HepG2 (cell line): ENCODE measurements around the gene FXYD6. TPM values are rescaled to one million over a fixed set of nuclear protein-coding genes. Genes with fewer than 3 reads are reported as not detected.

Experiments
- ATAC-seq: fragments of 200-7000 bp; cut with Tn5 transposase; 3 replicates; pipeline ENCODE4 v1.9.1; 2020; ENCODE audit warnings: mild to moderate bottlenecking, moderate library complexity
- BruUV-seq: library from RNA; stranded (reverse); fragments of 400-500 nt; replicated peaks from 2 replicates; lab custom pipeline; 2021; lab: Mats Ljungman, UMichigan
- CTCF ChIA-PET: fragments of 300-600 bp; formaldehyde crosslinking; extraction: SDS; loops from one replicate; lab custom pipeline; 2021; ENCODE audit warnings: low total read pairs, inconsistent platforms, low intra/inter-chr PET ratio; lab: Yijun Ruan, JAX
- POLR2A ChIA-PET: fragments of 350-600 bp; sonication (Branson Sonifier 250); formaldehyde crosslinking; loops from one replicate; lab custom pipeline; 2020; ENCODE audit warnings: antibody characterized with exemption, inconsistent platforms; lab: Yijun Ruan, JAX
- DNase-seq: peaks from one replicate; pipeline ENCODE4 v3.0.0-alpha.2; 2015; ENCODE audit warnings: low spot score
- FAIRE-seq: peaks from 3 replicates; lab custom pipeline; 2011; peaks lifted over from hg19 to GRCh38; lab: Jason Lieb, UNC
- H2AFZ ChIP-seq: one replicate; pipeline ENCODE4 v1.6.1; 2011; ENCODE audit warnings: low read length, inconsistent platforms
- H3K27ac ChIP-seq: fragments of 300-600 bp; 3 replicates; pipeline ENCODE4 v1.8.0; 2011; ENCODE audit warnings: mixed run types, mild to moderate bottlenecking, mixed read lengths, low read length, inconsistent platforms; ENCODE audit not compliant: insufficient read depth; ENCODE audit errors: extremely low read length
- H3K27me3 ChIP-seq, 2 experiments: fragments of 200-600 bp in 1 of 2; 2 replicates in 1 of 2; 3 replicates in 1 of 2; pipeline versions ENCODE4 v1.6.0 to v1.8.0; 2011; ENCODE audit warnings: low read length in 2 of 2, mild to moderate bottlenecking in 2 of 2, moderate library complexity in 2 of 2, inconsistent platforms in 1 of 2; ENCODE audit not compliant: insufficient read depth in 2 of 2, control insufficient read depth in 1 of 2
- H3K36me3 ChIP-seq, 2 experiments: fragments of 200-600 bp in 1 of 2; replicated peaks in 1 of 2; 2 replicates in 1 of 2; 3 replicates in 1 of 2; pipeline versions ENCODE4 v1.5.1 to v1.8.0; 2011; ENCODE audit warnings: low read length in 2 of 2, inconsistent platforms in 1 of 2; ENCODE audit not compliant: insufficient read depth in 2 of 2, control insufficient read depth in 1 of 2
- H3K4me1 ChIP-seq: 2 replicates; pipeline ENCODE4 v1.5.1; 2012; ENCODE audit warnings: low read length, inconsistent platforms; ENCODE audit not compliant: insufficient read depth
- H3K4me2 ChIP-seq: 2 replicates; pipeline ENCODE4 v1.6.0; 2011; ENCODE audit warnings: low read depth, low read length, inconsistent platforms
- H3K4me3 ChIP-seq, 3 experiments: fragments of 200-600 bp in 1 of 3; sonication (generic), shearing (Covaris generic) in 1 of 3; replicated peaks in 1 of 3; 2 replicates each; pipeline ENCODE4 v1.5.1; 2011 to 2016; ENCODE audit warnings: low read length in 3 of 3, inconsistent platforms in 2 of 3, low read depth in 2 of 3, mild to moderate bottlenecking in 2 of 3, control low read depth in 1 of 3, mixed read lengths in 1 of 3; ENCODE audit not compliant: insufficient read depth in 1 of 3
- H3K79me2 ChIP-seq: one replicate; pipeline ENCODE4 v1.6.1; 2011; ENCODE audit warnings: low read length, inconsistent platforms; ENCODE audit not compliant: insufficient read depth
- H3K9ac ChIP-seq: 2 replicates; pipeline ENCODE4 v1.6.0; 2011; ENCODE audit warnings: mild to moderate bottlenecking, low read depth, low read length, inconsistent platforms; ENCODE audit not compliant: insufficient read depth
- H3K9me3 ChIP-seq: 2 replicates; pipeline ENCODE4 v1.5.1; 2012; ENCODE audit warnings: mild to moderate bottlenecking, low read length
- H4K20me1 ChIP-seq: 2 replicates; pipeline ENCODE4 v1.6.0; 2011; ENCODE audit warnings: inconsistent platforms, mild to moderate bottlenecking, low read length, moderate library complexity; ENCODE audit not compliant: insufficient read depth
- ATAD3A ChIP-seq: sonication (generic); formaldehyde crosslinking; IDR thresholded peaks from 2 replicates; pipeline ENCODE4 v1.4.0; 2020; ENCODE audit warnings: missing genetic modification reagents
- DR1 ChIP-seq: sonication (generic); formaldehyde crosslinking; IDR thresholded peaks from 2 replicates; pipeline ENCODE4 v1.8.0; 2021; ENCODE audit warnings: mild to moderate bottlenecking, missing genetic modification reagents, inconsistent platforms
- IKZF1 ChIP-seq: fragments of 450-650 bp; IDR thresholded peaks from 2 replicates; pipeline ENCODE4 v1.7.1; 2016
- MTERF4 ChIP-seq: sonication (generic); formaldehyde crosslinking; IDR thresholded peaks from 2 replicates; pipeline ENCODE4 v1.8.0; 2023; ENCODE audit warnings: mild to moderate bottlenecking, missing genetic modification reagents
- PHB2 ChIP-seq: fragments of 450-650 bp; IDR thresholded peaks from 2 replicates; pipeline ENCODE4 v1.6.1; 2018; ENCODE audit not compliant: partially characterized antibody
- RFX1 ChIP-seq: fragments of 450-650 bp; IDR thresholded peaks from 2 replicates; pipeline ENCODE4 v1.6.1; 2017
- SRSF9 ChIP-seq: fragments of 200-400 bp; formaldehyde crosslinking; IDR thresholded peaks from 2 replicates; pipeline ENCODE4 v1.6.1; 2018; ENCODE audit warnings: borderline replicate concordance, mild to moderate bottlenecking, low read depth, low read length; ENCODE audit not compliant: insufficient read depth, poor library complexity, severe bottlenecking
- TAF15 ChIP-seq: fragments of 200-400 bp; formaldehyde crosslinking; IDR thresholded peaks from one replicate; pipeline ENCODE4 v1.6.1; 2018; ENCODE audit warnings: mild to moderate bottlenecking, low read depth, low read length; ENCODE audit not compliant: poor library complexity, severe bottlenecking
- ZNF382 ChIP-seq: sonication (generic); formaldehyde crosslinking; IDR thresholded peaks from 2 replicates; pipeline ENCODE4 v1.5.0; 2020; ENCODE audit warnings: missing genetic modification reagents, mild to moderate bottlenecking, borderline replicate concordance
- ZNF564 ChIP-seq: sonication (generic); formaldehyde crosslinking; IDR thresholded peaks from 2 replicates; pipeline ENCODE4 v1.8.1; 2023; ENCODE audit warnings: mild to moderate bottlenecking, missing genetic modification reagents
- ZNF614 ChIP-seq: IDR thresholded peaks from 2 replicates; pipeline ENCODE4 v1.6.1; 2018; ENCODE audit warnings: missing biosample characterization, missing genetic modification reagents, inconsistent platforms, borderline replicate concordance
- ZNF616 ChIP-seq: sonication (generic); formaldehyde crosslinking; IDR thresholded peaks from 2 replicates; pipeline ENCODE4 v1.5.0; 2020; ENCODE audit warnings: low read depth, mild to moderate bottlenecking, missing genetic modification reagents
- ZNF75D ChIP-seq: sonication (generic); formaldehyde crosslinking; IDR thresholded peaks from 2 replicates; pipeline ENCODE4 v1.8.1; 2023; ENCODE audit warnings: missing genetic modification reagents, mild to moderate bottlenecking, borderline replicate concordance
- ZNF768 ChIP-seq: sonication (generic); formaldehyde crosslinking; IDR thresholded peaks from 2 replicates; pipeline ENCODE4 v1.4.0; 2020; ENCODE audit warnings: missing genetic modification reagents
- WGBS: methylation state at CpG from one replicate; pipeline ENCODE4 v1.1.6; 2017; ENCODE audit warnings: low lambda C conversion rate; 5-methylcytosine and 5-hydroxymethylcytosine counted together
- in situ Hi-C: cut with HindIII; loops from 2 replicates; pipeline ENCODE4 v1.10.0; 2017; ENCODE audit warnings: low pct_unique_long_range_greater_than_20kb; ENCODE audit not compliant: extremely low pct_ligation_motif_present
- intact Hi-C: fragments of 100-400 bp; cut with micrococcal nuclease; formaldehyde crosslinking; loops from one replicate; pipeline ENCODE4 v1.10.0; 2022; ENCODE audit not compliant: unreplicated experiment
- polyA plus RNA-seq, 8 experiments: library from polyadenylated mRNA; depleted of rRNA in 3 of 8; stranded (reverse) in 7 of 8; unstranded in 1 of 8; fragments of >200 nt; fragmentation: Illumina TruSeq in 4 of 8; extraction: Trizol in 4 of 8; gene quantifications; 2 replicates each; pipeline versions ENCODE4 v1.2.1 to v1.2.3, GENCODE V29; 2011 to 2016; ENCODE audit warnings: low read depth in 4 of 8, missing spikeins in 1 of 8, mixed read lengths in 1 of 8; ENCODE audit not compliant: insufficient read depth in 1 of 8
- total RNA-seq, 5 experiments: library from RNA; depleted of rRNA; stranded (reverse); fragments of >200 nt; fragmentation: Illumina TruSeq; extraction: Trizol; gene quantifications; 2 replicates each; pipeline ENCODE4 v1.2.3, GENCODE V29; 2016; ENCODE audit warnings: low read depth in 1 of 5
- TF ChIP-seq, protein P1 (sequence below): sonication (generic); formaldehyde crosslinking; IDR thresholded peaks from 2 replicates; pipeline ENCODE4 v1.8.1; 2023; ENCODE audit warnings: missing genetic modification reagents, mild to moderate bottlenecking, borderline replicate concordance
- TF ChIP-seq, protein P2 (sequence below): sonication (generic); formaldehyde crosslinking; conservative IDR thresholded peaks from 2 replicates; pipeline ENCODE4 v1.4.0; 2020; ENCODE audit warnings: mild to moderate bottlenecking, missing genetic modification reagents, moderate library complexity
- TF ChIP-seq, protein P3 (sequence below): sonication (generic); formaldehyde crosslinking; IDR thresholded peaks from 2 replicates; pipeline ENCODE4 v1.8.0; 2022; ENCODE audit warnings: mild to moderate bottlenecking, missing genetic modification reagents, moderate library complexity
- TF ChIP-seq, protein P4 (sequence below): sonication (generic); formaldehyde crosslinking; IDR thresholded peaks from 2 replicates; pipeline ENCODE4 v1.4.0; 2020; ENCODE audit warnings: missing genetic modification reagents

The FXYD6 gene
- total and polyA plus RNA-seq, 2 of the 13 experiments (the other 11 are each of a cell fraction or from before 2014, with no cell fraction given) = not detected

GRCh38 chr11:117826832-117827231, 49.6 kb downstream of the FXYD6 start:
- Histone ChIP-seq H4K20me1 (no peaks in the 10 kb centered on the region), H3K27ac (no peak overlapping the region), H3K79me2 (peaks cover 13% of the 10 kb centered on the region), H3K4me3 (no peak overlapping the region), H3K4me2 (no peak overlapping the region), H2AFZ (no peak overlapping the region), H3K4me1 (peaks cover 93% of the 10 kb centered on the region), H3K9me3 (no peaks in the 10 kb centered on the region), H3K27me3 (peaks cover 4 to 21% of the 10 kb centered on the region in 2 experiments; a peak in 3 of 5 replicates), H3K36me3 (no peaks in the 10 kb centered on the region), H3K9ac (no peak overlapping the region)
- BruUV-seq = no TSS peak
- no peak for FAIRE-seq
- POLR2A ChIA-PET = interaction anchor here (0.7 to 2.2 kb wide), 2 partner anchors 10 to 11 kb away, joined by 3 to 5 read pairs; no protein-coding TSS in a partner anchor
- intact Hi-C loops (no loop called here), in situ Hi-C loops (no loop called here)
- no peak for ATAC-seq
- no peak for DNase-seq
- 19% methylated on average over 3 of the region's 3 CpGs for WGBS
- CTCF ChIA-PET = no interaction called here
- TF ChIP-seq ZNF75D (CRISPR knock-in tag) = no peak
- no peak for TF ChIP-seq DR1 (CRISPR knock-in tag)
- no peak for TF ChIP-seq SRSF9
- TF ChIP-seq, protein P1, sequence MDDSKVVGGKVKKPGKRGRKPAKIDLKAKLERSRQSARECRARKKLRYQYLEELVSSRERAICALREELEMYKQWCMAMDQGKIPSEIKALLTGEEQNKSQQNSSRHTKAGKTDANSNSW (CRISPR knock-in tag) = no peak
- no peak for TF ChIP-seq ZNF768 (CRISPR knock-in tag)
- TF ChIP-seq TAF15 = no peak
- no peak for TF ChIP-seq ZNF614 (CRISPR knock-in tag)
- no peak for TF ChIP-seq MTERF4 (CRISPR knock-in tag)
- TF ChIP-seq RFX1 = no peak
- TF ChIP-seq ZNF382 (CRISPR knock-in tag) = no peak
- TF ChIP-seq ZNF616 (CRISPR knock-in tag) = no peak
- TF ChIP-seq, protein P2, sequence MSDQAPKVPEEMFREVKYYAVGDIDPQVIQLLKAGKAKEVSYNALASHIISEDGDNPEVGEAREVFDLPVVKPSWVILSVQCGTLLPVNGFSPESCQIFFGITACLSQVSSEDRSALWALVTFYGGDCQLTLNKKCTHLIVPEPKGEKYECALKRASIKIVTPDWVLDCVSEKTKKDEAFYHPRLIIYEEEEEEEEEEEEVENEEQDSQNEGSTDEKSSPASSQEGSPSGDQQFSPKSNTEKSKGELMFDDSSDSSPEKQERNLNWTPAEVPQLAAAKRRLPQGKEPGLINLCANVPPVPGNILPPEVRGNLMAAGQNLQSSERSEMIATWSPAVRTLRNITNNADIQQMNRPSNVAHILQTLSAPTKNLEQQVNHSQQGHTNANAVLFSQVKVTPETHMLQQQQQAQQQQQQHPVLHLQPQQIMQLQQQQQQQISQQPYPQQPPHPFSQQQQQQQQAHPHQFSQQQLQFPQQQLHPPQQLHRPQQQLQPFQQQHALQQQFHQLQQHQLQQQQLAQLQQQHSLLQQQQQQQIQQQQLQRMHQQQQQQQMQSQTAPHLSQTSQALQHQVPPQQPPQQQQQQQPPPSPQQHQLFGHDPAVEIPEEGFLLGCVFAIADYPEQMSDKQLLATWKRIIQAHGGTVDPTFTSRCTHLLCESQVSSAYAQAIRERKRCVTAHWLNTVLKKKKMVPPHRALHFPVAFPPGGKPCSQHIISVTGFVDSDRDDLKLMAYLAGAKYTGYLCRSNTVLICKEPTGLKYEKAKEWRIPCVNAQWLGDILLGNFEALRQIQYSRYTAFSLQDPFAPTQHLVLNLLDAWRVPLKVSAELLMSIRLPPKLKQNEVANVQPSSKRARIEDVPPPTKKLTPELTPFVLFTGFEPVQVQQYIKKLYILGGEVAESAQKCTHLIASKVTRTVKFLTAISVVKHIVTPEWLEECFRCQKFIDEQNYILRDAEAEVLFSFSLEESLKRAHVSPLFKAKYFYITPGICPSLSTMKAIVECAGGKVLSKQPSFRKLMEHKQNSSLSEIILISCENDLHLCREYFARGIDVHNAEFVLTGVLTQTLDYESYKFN (CRISPR knock-in tag) = 0 out of 2 replicates have a peak, but pooled peaks have one; percentile 15
- no peak for TF ChIP-seq ATAD3A
- TF ChIP-seq IKZF1 = no peak
- TF ChIP-seq, protein P3, sequence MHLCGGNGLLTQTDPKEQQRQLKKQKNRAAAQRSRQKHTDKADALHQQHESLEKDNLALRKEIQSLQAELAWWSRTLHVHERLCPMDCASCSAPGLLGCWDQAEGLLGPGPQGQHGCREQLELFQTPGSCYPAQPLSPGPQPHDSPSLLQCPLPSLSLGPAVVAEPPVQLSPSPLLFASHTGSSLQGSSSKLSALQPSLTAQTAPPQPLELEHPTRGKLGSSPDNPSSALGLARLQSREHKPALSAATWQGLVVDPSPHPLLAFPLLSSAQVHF (CRISPR knock-in tag) = no peak
- TF ChIP-seq, protein P4, sequence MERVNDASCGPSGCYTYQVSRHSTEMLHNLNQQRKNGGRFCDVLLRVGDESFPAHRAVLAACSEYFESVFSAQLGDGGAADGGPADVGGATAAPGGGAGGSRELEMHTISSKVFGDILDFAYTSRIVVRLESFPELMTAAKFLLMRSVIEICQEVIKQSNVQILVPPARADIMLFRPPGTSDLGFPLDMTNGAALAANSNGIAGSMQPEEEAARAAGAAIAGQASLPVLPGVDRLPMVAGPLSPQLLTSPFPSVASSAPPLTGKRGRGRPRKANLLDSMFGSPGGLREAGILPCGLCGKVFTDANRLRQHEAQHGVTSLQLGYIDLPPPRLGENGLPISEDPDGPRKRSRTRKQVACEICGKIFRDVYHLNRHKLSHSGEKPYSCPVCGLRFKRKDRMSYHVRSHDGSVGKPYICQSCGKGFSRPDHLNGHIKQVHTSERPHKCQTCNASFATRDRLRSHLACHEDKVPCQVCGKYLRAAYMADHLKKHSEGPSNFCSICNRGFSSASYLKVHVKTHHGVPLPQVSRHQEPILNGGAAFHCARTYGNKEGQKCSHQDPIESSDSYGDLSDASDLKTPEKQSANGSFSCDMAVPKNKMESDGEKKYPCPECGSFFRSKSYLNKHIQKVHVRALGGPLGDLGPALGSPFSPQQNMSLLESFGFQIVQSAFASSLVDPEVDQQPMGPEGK (CRISPR knock-in tag) = peak; percentile 90
- no peak for TF ChIP-seq ZNF564
- no peak for TF ChIP-seq PHB2
